ENCODE measurements around the gene ZSCAN26.

The ZSCAN26 gene

DNA sequence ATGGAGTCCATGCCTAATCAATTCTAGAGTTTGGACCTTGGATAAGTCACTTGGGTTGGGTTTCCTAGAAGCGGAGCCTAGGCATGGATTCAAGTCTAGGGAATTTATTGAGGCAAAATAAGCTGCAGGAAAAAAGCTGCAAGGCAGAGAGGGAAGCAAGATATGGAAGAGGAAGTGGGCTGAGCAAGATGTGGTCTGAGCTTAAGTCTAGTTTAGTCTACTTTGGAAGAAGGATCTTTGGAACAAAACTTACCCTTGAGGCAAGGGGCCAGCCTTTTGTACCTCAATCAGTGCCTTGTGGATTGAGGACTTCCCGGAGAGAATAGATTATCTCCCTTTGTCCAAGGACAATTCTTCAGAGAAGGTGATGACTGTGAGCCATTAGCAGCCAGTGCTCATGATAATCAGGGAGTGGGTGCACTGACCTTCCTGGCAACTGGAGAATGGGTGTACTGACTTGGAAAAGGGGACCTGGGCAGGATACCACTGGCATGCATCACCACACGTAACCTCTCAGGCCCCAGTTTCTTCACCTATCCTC, 31.0 kb upstream of the ZSCAN26 start:
- H4K12ac ChIP-seq (ENCODE audit: low read depth, low read length): no peak overlapping the region
- H3K9me3 ChIP-seq (ENCODE audit: insufficient read depth, low read depth, low read length): peaks cover 3% of the 10 kb centered on the region
- no peak overlapping the region for H3K14ac ChIP-seq (ENCODE audit: low read length)
- no peak overlapping the region for H2BK12ac ChIP-seq (ENCODE audit: low read length)
- no peak overlapping the region for H3K9ac ChIP-seq (ENCODE audit: low read length)
- H4K91ac ChIP-seq (ENCODE audit: low read depth, low read length): no peak overlapping the region
- no peaks in the 10 kb centered on the region for H3K79me1 ChIP-seq (ENCODE audit: low read length)
- H3K4me2 ChIP-seq (ENCODE audit: low read length): no peak overlapping the region
- H3K18ac ChIP-seq (ENCODE audit: low read length): no peak overlapping the region
- H3K4ac ChIP-seq (ENCODE audit: low read depth, low read length): no peak overlapping the region
- no peak overlapping the region for H2AFZ ChIP-seq (ENCODE audit: insufficient read depth, low read length, poor library complexity)
- no peak overlapping the region for H3K4me3 ChIP-seq (ENCODE audit: low read depth, low read length)
- H3K23ac ChIP-seq (ENCODE audit: low read length): no peak overlapping the region
- H2AK5ac ChIP-seq (ENCODE audit: low read length): no peak overlapping the region
- H2BK5ac ChIP-seq (ENCODE audit: low read depth, low read length, poor library complexity): no peak overlapping the region
- no peaks in the 10 kb centered on the region for H3K79me2 ChIP-seq (ENCODE audit: control insufficient read depth, insufficient read depth, low read length, poor library complexity)
- H2BK120ac ChIP-seq (ENCODE audit: insufficient read depth, low read length, poor library complexity): no peak overlapping the region
- no CpG with 5 or more reads among the region's 3 CpGs for WGBS (ENCODE audit: extremely low coverage, insufficient coverage, insufficient read length)
- no peaks in the 10 kb centered on the region for H3K4me1 ChIP-seq (ENCODE audit: control insufficient read depth in 1 of 2, insufficient read depth in 2 of 2, low read length in 2 of 2)
- no peak for DNase-seq
- H4K8ac ChIP-seq (ENCODE audit: low read depth, low read length): no peak overlapping the region
- H3K27me3 ChIP-seq (ENCODE audit: insufficient read depth, low read length): no peaks in the 10 kb centered on the region
- no peak overlapping the region for H3K27ac ChIP-seq (ENCODE audit: low read depth, low read length)
- peaks cover 17 to 32% of the 10 kb centered on the region in 2 experiments for H3K36me3 ChIP-seq (ENCODE audit: control insufficient read depth in 1 of 2, insufficient read depth in 2 of 2, low read length in 2 of 2)

DNA sequence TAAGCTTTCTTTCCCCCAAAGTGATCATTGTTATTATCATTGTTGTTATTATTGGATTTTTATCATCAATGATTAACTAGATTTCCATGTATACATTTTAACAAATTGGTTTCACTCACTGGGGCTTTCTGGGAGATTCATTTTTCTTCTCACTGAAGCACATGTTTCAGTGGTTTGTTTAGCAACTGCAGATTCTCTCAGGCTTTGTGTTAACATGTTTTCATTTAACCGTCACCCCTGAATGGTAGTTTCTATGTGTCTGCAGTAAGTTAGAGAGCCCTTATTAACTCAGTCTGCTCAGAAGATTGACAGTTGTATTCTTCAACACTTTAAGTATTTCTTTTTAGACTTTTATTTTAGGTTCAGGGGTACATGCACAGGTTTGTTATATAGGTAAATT, 27.3 kb upstream of the ZSCAN26 start:
- H3K4me2 ChIP-seq (ENCODE audit: low read length): no peak overlapping the region
- no peak overlapping the region for H3K4me3 ChIP-seq (ENCODE audit: low read depth, low read length)
- H4K8ac ChIP-seq (ENCODE audit: low read depth, low read length): no peak overlapping the region
- H3K27me3 ChIP-seq (ENCODE audit: insufficient read depth, low read length): no peaks in the 10 kb centered on the region
- no peak overlapping the region for H3K4ac ChIP-seq (ENCODE audit: low read depth, low read length)
- H3K18ac ChIP-seq (ENCODE audit: low read length): no peak overlapping the region
- no peak overlapping the region for H2BK5ac ChIP-seq (ENCODE audit: low read depth, low read length, poor library complexity)
- no peaks in the 10 kb centered on the region for H3K4me1 ChIP-seq (ENCODE audit: control insufficient read depth in 1 of 2, insufficient read depth in 2 of 2, low read length in 2 of 2)
- H3K79me1 ChIP-seq (ENCODE audit: low read length): no peaks in the 10 kb centered on the region
- H3K79me2 ChIP-seq (ENCODE audit: control insufficient read depth, insufficient read depth, low read length, poor library complexity): no peaks in the 10 kb centered on the region
- no peak overlapping the region for H2BK12ac ChIP-seq (ENCODE audit: low read length)
- no peak overlapping the region for H2AFZ ChIP-seq (ENCODE audit: insufficient read depth, low read length, poor library complexity)
- H3K27ac ChIP-seq (ENCODE audit: low read depth, low read length): no peak overlapping the region
- no peak overlapping the region for H4K91ac ChIP-seq (ENCODE audit: low read depth, low read length)
- no peak for DNase-seq
- H2AK5ac ChIP-seq (ENCODE audit: low read length): no peak overlapping the region
- no peak overlapping the region for H4K12ac ChIP-seq (ENCODE audit: low read depth, low read length)
- no peak overlapping the region for H2BK120ac ChIP-seq (ENCODE audit: insufficient read depth, low read length, poor library complexity)
- peaks cover 5 to 8% of the 10 kb centered on the region in 2 experiments for H3K36me3 ChIP-seq (ENCODE audit: control insufficient read depth in 1 of 2, insufficient read depth in 2 of 2, low read length in 2 of 2)
- WGBS (ENCODE audit: extremely low coverage, insufficient coverage, insufficient read length): no CpG with 5 or more reads among the region's 1 CpG
- no peak overlapping the region for H3K23ac ChIP-seq (ENCODE audit: low read length)
- H3K9ac ChIP-seq (ENCODE audit: low read length): no peak overlapping the region
- peaks cover 3% of the 10 kb centered on the region for H3K9me3 ChIP-seq (ENCODE audit: insufficient read depth, low read depth, low read length)
- H3K14ac ChIP-seq (ENCODE audit: low read length): no peak overlapping the region

DNA sequence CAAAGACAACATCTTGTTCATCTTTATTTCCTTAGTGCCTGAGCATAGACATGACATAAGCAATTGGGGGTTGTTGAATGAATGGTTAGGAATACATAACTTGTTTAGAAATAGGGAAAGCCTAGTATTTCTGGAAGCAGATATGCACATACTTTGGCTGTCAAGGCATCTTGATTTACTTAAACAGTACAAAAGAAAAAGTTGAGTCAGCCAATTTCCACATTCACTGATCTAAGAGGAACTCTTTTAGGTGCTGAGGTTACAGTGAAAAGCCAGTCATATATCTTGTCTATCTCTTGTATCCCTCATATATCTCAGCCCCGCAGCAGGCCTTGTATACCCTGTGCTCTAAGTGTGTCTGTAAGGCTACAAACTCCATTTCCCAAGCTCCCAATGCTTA, 26.5 kb upstream of the ZSCAN26 start:
- no peak overlapping the region for H3K9ac ChIP-seq (ENCODE audit: low read length)
- no peak overlapping the region for H3K4ac ChIP-seq (ENCODE audit: low read depth, low read length)
- no peaks in the 10 kb centered on the region for H3K27me3 ChIP-seq (ENCODE audit: insufficient read depth, low read length)
- H2BK120ac ChIP-seq (ENCODE audit: insufficient read depth, low read length, poor library complexity): no peak overlapping the region
- no CpG with 5 or more reads among the region's 1 CpG for WGBS (ENCODE audit: extremely low coverage, insufficient coverage, insufficient read length)
- H3K36me3 ChIP-seq (ENCODE audit: control insufficient read depth in 1 of 2, insufficient read depth in 2 of 2, low read length in 2 of 2): peaks cover 6 to 12% of the 10 kb centered on the region in 2 experiments
- H3K79me1 ChIP-seq (ENCODE audit: low read length): no peaks in the 10 kb centered on the region
- no peak overlapping the region for H2BK12ac ChIP-seq (ENCODE audit: low read length)
- no peak overlapping the region for H4K12ac ChIP-seq (ENCODE audit: low read depth, low read length)
- H2BK5ac ChIP-seq (ENCODE audit: low read depth, low read length, poor library complexity): no peak overlapping the region
- H3K27ac ChIP-seq (ENCODE audit: low read depth, low read length): no peak overlapping the region
- H3K9me3 ChIP-seq (ENCODE audit: insufficient read depth, low read depth, low read length): peaks cover 3% of the 10 kb centered on the region
- no peaks in the 10 kb centered on the region for H3K4me1 ChIP-seq (ENCODE audit: control insufficient read depth in 1 of 2, insufficient read depth in 2 of 2, low read length in 2 of 2)
- H3K14ac ChIP-seq (ENCODE audit: low read length): no peak overlapping the region
- H3K23ac ChIP-seq (ENCODE audit: low read length): no peak overlapping the region
- no peak overlapping the region for H4K8ac ChIP-seq (ENCODE audit: low read depth, low read length)
- H2AK5ac ChIP-seq (ENCODE audit: low read length): no peak overlapping the region
- no peak for DNase-seq
- H3K4me2 ChIP-seq (ENCODE audit: low read length): no peak overlapping the region
- no peak overlapping the region for H4K91ac ChIP-seq (ENCODE audit: low read depth, low read length)
- no peaks in the 10 kb centered on the region for H3K79me2 ChIP-seq (ENCODE audit: control insufficient read depth, insufficient read depth, low read length, poor library complexity)
- no peak overlapping the region for H2AFZ ChIP-seq (ENCODE audit: insufficient read depth, low read length, poor library complexity)
- H3K18ac ChIP-seq (ENCODE audit: low read length): no peak overlapping the region
- no peak overlapping the region for H3K4me3 ChIP-seq (ENCODE audit: low read depth, low read length)

DNA sequence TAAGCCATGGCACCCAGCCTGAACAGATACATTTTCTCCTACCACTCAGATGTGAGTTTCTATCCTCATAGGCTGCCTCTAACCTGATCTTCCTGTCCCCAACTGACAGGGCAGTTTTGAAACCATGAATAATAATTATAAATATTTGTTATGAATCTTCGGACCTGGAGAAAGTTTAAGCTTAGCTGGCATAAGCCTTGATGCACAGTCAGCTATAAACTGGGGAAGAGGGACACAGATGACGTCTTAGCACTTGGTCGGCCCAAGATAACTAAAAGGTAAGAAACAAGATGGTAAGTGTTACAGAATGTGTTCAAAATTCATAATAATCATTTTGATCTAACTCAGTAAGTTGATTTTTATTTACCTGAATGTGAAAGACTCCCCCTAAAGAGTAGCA, 23.0 kb upstream of the ZSCAN26 start:
- no peak overlapping the region for H3K23ac ChIP-seq (ENCODE audit: low read length)
- DNase-seq: no peak
- no peak overlapping the region for H3K4ac ChIP-seq (ENCODE audit: low read depth, low read length)
- no peaks in the 10 kb centered on the region for H3K9me3 ChIP-seq (ENCODE audit: insufficient read depth, low read depth, low read length)
- no peak overlapping the region for H3K14ac ChIP-seq (ENCODE audit: low read length)
- no peak overlapping the region for H4K8ac ChIP-seq (ENCODE audit: low read depth, low read length)
- H2BK12ac ChIP-seq (ENCODE audit: low read length): no peak overlapping the region
- no peak overlapping the region for H2AK5ac ChIP-seq (ENCODE audit: low read length)
- H4K91ac ChIP-seq (ENCODE audit: low read depth, low read length): no peak overlapping the region
- no CpG with 5 or more reads among the region's 3 CpGs for WGBS (ENCODE audit: extremely low coverage, insufficient coverage, insufficient read length)
- H3K36me3 ChIP-seq (ENCODE audit: control insufficient read depth in 1 of 2, insufficient read depth in 2 of 2, low read length in 2 of 2): peaks cover 6 to 20% of the 10 kb centered on the region in 2 experiments
- no peak overlapping the region for H2BK5ac ChIP-seq (ENCODE audit: low read depth, low read length, poor library complexity)
- H2AFZ ChIP-seq (ENCODE audit: insufficient read depth, low read length, poor library complexity): no peak overlapping the region
- no peak overlapping the region for H3K27ac ChIP-seq (ENCODE audit: low read depth, low read length)
- no peak overlapping the region for H4K12ac ChIP-seq (ENCODE audit: low read depth, low read length)
- H3K79me1 ChIP-seq (ENCODE audit: low read length): no peaks in the 10 kb centered on the region
- H3K4me2 ChIP-seq (ENCODE audit: low read length): no peak overlapping the region
- no peak overlapping the region for H3K9ac ChIP-seq (ENCODE audit: low read length)
- H3K18ac ChIP-seq (ENCODE audit: low read length): no peak overlapping the region
- no peak overlapping the region for H3K4me3 ChIP-seq (ENCODE audit: low read depth, low read length)
- no peak overlapping the region for H2BK120ac ChIP-seq (ENCODE audit: insufficient read depth, low read length, poor library complexity)
- H3K4me1 ChIP-seq (ENCODE audit: control insufficient read depth in 1 of 2, insufficient read depth in 2 of 2, low read length in 2 of 2): no peaks in the 10 kb centered on the region
- H3K79me2 ChIP-seq (ENCODE audit: control insufficient read depth, insufficient read depth, low read length, poor library complexity): no peaks in the 10 kb centered on the region
- H3K27me3 ChIP-seq (ENCODE audit: insufficient read depth, low read length): no peaks in the 10 kb centered on the region

All from trophoblast cell (in vitro differentiated cells and primary cell).